HepG2 (cell line): Measurements from ENCODE around the gene PALMD. TPM values are rescaled to one million over a fixed set of nuclear protein-coding genes. Genes with fewer than 3 reads are reported as not detected.

ENCODE experiments used
- CHD4 ChIP-seq: fragments of 200-600 bp; sonication (generic); IDR thresholded peaks from 2 replicates; pipeline ENCODE4 v1.7.0; 2017; ENCODE audit warnings: mild to moderate bottlenecking, low read length, borderline replicate concordance
- GTF2F1 ChIP-seq: fragments of 150-350 bp; IDR thresholded peaks from 2 replicates; pipeline ENCODE4 v1.6.1; 2014; ENCODE audit warnings: low read length
- HDAC2 ChIP-seq: sonication (generic); formaldehyde crosslinking; IDR thresholded peaks from 2 replicates; pipeline ENCODE4 v1.4.0; 2020; ENCODE audit warnings: missing genetic modification reagents
- MAFG ChIP-seq: sonication (generic); formaldehyde crosslinking; IDR thresholded peaks from 2 replicates; pipeline ENCODE4 v1.5.1; 2020; ENCODE audit warnings: mild to moderate bottlenecking, missing genetic modification reagents
- NPAS2 ChIP-seq: sonication (generic); formaldehyde crosslinking; IDR thresholded peaks from 2 replicates; pipeline ENCODE4 v1.8.0; 2022; ENCODE audit warnings: mild to moderate bottlenecking, missing genetic modification reagents, borderline replicate concordance
- ONECUT2 ChIP-seq: sonication (generic); formaldehyde crosslinking; IDR thresholded peaks from 2 replicates; pipeline ENCODE4 v1.4.0; 2020; ENCODE audit warnings: missing genetic modification reagents
- RERE ChIP-seq: IDR thresholded peaks from 2 replicates; pipeline ENCODE4 v1.6.1; 2016; ENCODE audit warnings: low read depth, missing genetic modification reagents, missing compliant biosample characterization
- SMC3 ChIP-seq: IDR thresholded peaks from 2 replicates; pipeline ENCODE4 v1.6.1; 2011; ENCODE audit warnings: low read length, improper control_type of control experiment
- SRSF4 ChIP-seq: fragments of 200-400 bp; formaldehyde crosslinking; IDR thresholded peaks from one replicate; pipeline ENCODE4 v1.6.1; 2018; ENCODE audit warnings: mild to moderate bottlenecking, low read depth, low read length, moderate library complexity; ENCODE audit not compliant: poor library complexity, severe bottlenecking
- ZFP90 ChIP-seq: sonication (generic); formaldehyde crosslinking; IDR thresholded peaks from 2 replicates; pipeline ENCODE4 v1.8.0; 2022; ENCODE audit warnings: missing genetic modification reagents, mild to moderate bottlenecking, inconsistent platforms, borderline replicate concordance
- ZNF44 ChIP-seq: sonication (generic); formaldehyde crosslinking; IDR thresholded peaks from 2 replicates; pipeline ENCODE4 v1.5.1; 2020; ENCODE audit warnings: mild to moderate bottlenecking, missing genetic modification reagents
- ZNF547 ChIP-seq: sonication (generic); formaldehyde crosslinking; IDR thresholded peaks from 2 replicates; pipeline ENCODE4 v1.5.1; 2020; ENCODE audit warnings: mild to moderate bottlenecking, missing genetic modification reagents
- ZNF839 ChIP-seq: sonication (generic); formaldehyde crosslinking; IDR thresholded peaks from 2 replicates; pipeline ENCODE4 v1.4.0; 2020; ENCODE audit warnings: missing genetic modification reagents, mild to moderate bottlenecking, borderline replicate concordance
- polyA plus RNA-seq, 8 experiments: library from polyadenylated mRNA; depleted of rRNA in 3 of 8; stranded (reverse) in 7 of 8; unstranded in 1 of 8; fragments of >200 nt; fragmentation: Illumina TruSeq in 4 of 8; extraction: Trizol in 4 of 8; gene quantifications; 2 replicates each; pipeline versions ENCODE4 v1.2.1 to v1.2.3, GENCODE V29; 2011 to 2016; ENCODE audit warnings: low read depth in 4 of 8, missing spikeins in 1 of 8, mixed read lengths in 1 of 8; ENCODE audit not compliant: insufficient read depth in 1 of 8
- total RNA-seq, 5 experiments: library from RNA; depleted of rRNA; stranded (reverse); fragments of >200 nt; fragmentation: Illumina TruSeq; extraction: Trizol; gene quantifications; 2 replicates each; pipeline ENCODE4 v1.2.3, GENCODE V29; 2016; ENCODE audit warnings: low read depth in 1 of 5
- TF ChIP-seq, protein P1 (sequence below), 2 experiments: sonication (generic) in 1 of 2; formaldehyde crosslinking in 1 of 2; IDR thresholded peaks; 2 replicates each; pipeline versions ENCODE4 v1.6.1 to v1.9.0; 2014 to 2022; ENCODE audit warnings: antibody characterized with exemption in 1 of 2, borderline replicate concordance in 1 of 2, inconsistent platforms in 1 of 2, low read depth in 1 of 2, missing genetic modification reagents in 1 of 2
- TF ChIP-seq, protein P2 (sequence below): sonication (generic); IDR thresholded peaks from 2 replicates; pipeline ENCODE4 v1.6.1; 2016; ENCODE audit warnings: low read depth, borderline replicate concordance
- TF ChIP-seq, protein P3 (sequence below): sonication (generic); formaldehyde crosslinking; conservative IDR thresholded peaks from 2 replicates; pipeline ENCODE4 v1.4.0; 2020; ENCODE audit warnings: missing genetic modification reagents

PALMD gene
- total and polyA plus RNA-seq, 2 of the 13 experiments (the other 11 are each of a cell fraction or from before 2014, with no cell fraction given) = 5.5 to 31.1 TPM

GRCh38 chr1:99738858-99739465 lies 93.0 kb downstream of the PALMD start (continued):
- TF ChIP-seq, protein P1, sequence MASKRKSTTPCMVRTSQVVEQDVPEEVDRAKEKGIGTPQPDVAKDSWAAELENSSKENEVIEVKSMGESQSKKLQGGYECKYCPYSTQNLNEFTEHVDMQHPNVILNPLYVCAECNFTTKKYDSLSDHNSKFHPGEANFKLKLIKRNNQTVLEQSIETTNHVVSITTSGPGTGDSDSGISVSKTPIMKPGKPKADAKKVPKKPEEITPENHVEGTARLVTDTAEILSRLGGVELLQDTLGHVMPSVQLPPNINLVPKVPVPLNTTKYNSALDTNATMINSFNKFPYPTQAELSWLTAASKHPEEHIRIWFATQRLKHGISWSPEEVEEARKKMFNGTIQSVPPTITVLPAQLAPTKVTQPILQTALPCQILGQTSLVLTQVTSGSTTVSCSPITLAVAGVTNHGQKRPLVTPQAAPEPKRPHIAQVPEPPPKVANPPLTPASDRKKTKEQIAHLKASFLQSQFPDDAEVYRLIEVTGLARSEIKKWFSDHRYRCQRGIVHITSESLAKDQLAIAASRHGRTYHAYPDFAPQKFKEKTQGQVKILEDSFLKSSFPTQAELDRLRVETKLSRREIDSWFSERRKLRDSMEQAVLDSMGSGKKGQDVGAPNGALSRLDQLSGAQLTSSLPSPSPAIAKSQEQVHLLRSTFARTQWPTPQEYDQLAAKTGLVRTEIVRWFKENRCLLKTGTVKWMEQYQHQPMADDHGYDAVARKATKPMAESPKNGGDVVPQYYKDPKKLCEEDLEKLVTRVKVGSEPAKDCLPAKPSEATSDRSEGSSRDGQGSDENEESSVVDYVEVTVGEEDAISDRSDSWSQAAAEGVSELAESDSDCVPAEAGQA (IDR thresholded peaks at IDR 0.05; ENCODE audit: low read depth) = no peak
- TF ChIP-seq, protein P1 (CRISPR knock-in tag; IDR thresholded peaks at IDR 0.05; ENCODE audit: borderline replicate concordance) = no peak
- no peak for TF ChIP-seq ZFP90 (CRISPR knock-in tag)
- TF ChIP-seq, protein P2, sequence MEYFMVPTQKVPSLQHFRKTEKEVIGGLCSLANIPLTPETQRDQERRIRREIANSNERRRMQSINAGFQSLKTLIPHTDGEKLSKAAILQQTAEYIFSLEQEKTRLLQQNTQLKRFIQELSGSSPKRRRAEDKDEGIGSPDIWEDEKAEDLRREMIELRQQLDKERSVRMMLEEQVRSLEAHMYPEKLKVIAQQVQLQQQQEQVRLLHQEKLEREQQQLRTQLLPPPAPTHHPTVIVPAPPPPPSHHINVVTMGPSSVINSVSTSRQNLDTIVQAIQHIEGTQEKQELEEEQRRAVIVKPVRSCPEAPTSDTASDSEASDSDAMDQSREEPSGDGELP = peak; percentile 38; the same call in 1 of the 2 replicates
- TF ChIP-seq HDAC2 = peak; percentile 71
- no peak for TF ChIP-seq ONECUT2
- no peak for TF ChIP-seq ZNF547
- TF ChIP-seq SRSF4 = no peak
- no peak for TF ChIP-seq SMC3
- TF ChIP-seq NPAS2 (CRISPR knock-in tag) = no peak
- TF ChIP-seq ZNF839 = no peak
- TF ChIP-seq CHD4 = peak; percentile 51; the same call in 1 of the 2 replicates
- TF ChIP-seq, protein P3, sequence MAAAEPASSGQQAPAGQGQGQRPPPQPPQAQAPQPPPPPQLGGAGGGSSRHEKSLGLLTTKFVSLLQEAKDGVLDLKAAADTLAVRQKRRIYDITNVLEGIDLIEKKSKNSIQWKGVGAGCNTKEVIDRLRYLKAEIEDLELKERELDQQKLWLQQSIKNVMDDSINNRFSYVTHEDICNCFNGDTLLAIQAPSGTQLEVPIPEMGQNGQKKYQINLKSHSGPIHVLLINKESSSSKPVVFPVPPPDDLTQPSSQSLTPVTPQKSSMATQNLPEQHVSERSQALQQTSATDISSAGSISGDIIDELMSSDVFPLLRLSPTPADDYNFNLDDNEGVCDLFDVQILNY (CRISPR knock-in tag) = no peak
- no peak for TF ChIP-seq ZNF44
- TF ChIP-seq GTF2F1 = no peak
- TF ChIP-seq MAFG (CRISPR knock-in tag) = no peak
- no peak for TF ChIP-seq RERE
